Measurements from ENCODE around the gene EGFL7.

EGFL7 gene

DNA sequence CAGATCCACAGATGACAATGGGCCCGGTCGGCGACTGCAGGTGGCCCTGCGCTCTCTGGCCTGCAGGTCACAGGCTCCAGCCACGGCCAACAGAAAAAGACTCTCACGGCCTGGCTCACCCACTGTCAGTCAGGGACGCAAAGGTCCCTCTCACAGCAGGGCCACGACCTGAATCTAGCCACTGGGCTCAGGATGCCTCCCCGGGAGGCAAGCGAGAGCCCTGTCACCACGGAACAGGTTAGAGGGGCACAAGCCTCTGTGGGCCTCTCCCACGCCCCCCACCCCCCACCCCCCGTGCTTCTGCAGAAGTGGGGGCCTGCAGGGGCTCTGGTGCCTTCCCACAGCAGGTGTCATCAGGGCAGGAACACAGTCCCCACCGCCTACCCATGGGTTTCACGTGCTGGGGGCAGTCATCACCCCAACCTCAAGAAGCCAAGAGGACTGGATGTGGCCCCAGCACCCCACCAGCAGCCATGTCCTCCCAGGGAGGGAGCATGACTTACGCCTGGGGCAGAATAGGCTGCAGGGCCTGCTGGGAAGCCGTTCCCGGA lies 17.3 kb upstream of the EGFL7 start:
- no peak for DNase-seq

DNA sequence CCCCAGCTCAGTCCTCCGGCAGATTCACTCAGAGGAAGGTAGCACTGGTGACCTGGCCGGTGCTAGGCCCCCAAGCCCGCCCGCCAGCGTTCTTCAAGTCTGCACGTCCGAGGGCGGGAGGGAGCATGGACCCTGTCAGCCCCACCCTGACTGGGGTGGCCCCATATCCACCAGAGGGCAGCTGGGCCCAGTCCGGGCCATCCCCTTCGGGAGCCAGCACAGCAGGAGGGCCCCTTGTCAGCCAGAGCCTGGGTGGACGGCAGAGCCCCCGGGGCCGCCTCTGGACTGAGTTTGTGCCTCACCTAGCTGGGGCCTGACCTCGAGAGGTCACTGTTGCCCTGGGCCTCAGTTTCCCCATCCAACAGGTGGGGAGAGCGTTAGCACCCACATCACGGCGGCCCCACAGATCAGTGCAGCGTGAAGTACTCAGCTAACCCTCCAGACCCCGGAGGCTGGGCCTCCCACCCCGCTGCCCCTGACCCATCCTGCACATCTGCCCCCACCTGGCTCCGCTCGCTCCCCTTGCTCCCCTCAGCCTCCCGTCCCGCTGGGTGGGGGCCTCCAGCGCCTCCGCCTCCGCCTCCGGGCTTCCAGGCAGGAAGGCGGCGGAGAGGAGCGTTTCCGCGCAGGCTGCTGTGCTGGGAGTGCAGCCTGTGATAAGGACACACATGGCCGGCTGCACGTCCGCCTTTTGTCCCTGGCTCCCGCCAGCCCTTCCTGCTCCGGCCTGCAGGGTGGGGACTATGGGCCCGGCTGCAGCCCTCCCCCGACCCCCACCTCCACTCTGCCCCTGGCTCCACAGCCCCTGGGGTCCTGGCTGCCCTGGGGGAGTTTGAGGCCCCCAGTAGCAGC lies 16.6 kb upstream of the EGFL7 start:
- no peak for DNase-seq

DNA sequence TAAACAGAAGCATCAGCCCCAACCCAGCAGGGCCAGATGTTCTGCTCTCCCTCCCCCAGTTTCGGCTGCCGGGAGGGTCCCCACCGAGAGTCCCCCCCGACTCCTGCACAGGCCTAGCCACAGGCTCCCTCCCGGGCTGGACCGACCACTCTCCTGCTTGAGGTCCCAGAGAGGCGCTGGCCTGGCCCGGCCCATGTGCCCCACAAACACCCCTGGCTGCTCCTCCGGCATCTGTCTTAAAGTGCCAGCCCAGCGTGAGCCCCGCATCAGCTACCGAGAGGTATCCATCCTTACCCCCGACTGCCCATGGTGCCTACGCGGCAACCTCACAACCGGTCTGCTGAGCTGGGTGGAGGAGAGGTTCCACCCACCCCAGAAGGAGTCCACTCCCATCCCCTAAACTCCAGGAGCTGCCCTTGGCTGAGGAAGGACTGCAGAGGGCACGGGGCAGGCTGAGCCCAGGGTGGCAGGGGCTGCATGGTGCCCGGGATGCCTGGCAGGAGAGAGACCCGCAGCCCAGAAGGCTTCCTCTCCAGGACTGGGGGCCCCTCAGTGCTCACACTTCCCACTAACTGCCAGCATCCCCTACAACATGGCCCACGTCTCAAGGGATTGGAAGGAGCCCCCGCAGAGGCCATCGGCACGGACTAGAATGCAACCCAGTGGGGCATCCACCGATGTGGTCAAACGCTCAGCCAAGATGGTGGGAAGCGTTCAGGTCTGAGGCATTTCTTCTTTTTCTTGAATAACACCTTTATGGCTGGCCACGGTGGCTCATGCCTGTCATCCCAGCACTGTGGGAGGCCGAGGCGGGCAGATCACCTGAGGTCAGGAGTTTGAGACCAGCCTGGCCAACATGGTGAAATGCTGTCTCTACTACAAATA lies 15.6 kb upstream of the EGFL7 start:
- DNase-seq = no peak

DNA sequence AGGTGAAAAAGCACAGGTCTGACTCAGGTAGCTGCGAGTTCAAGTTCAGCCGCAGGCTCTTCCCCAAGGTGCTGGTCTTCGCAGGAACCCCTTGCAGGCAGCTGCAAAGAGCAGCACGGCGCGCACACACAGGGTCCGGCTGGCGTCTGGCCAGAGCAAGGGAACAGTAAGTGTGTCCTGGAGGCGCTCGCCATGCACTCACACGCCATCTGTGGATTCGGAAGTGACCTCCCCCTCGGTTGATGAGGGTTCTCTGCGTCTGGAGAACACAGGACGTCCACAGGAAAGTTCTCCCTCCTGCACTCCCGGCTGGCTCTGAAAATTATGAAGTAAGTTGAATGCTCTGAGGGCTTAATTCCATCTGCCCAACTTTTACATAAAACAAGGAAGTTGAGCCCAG lies 14.0 kb upstream of the EGFL7 start:
- no peak for DNase-seq

DNA sequence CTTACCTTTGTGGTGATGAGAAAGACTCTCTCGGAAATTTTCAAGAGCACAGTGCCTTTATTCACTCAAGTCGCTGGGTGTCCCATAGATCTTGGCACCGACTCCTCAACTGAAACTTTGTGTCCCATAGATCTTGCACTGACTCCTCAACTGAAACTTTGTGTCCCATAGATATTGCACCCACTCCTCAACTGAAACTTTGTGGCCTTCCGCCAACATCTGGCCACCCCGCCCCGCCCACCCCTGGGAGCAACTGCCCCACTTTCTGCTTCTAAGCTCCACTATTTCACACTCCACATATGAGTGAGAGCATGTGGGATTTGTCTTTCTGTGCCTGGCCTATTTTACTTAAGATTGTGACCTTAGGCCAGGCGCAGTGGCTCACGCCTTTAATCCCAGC lies 12.7 kb upstream of the EGFL7 start:
- no peak for DNase-seq

DNA sequence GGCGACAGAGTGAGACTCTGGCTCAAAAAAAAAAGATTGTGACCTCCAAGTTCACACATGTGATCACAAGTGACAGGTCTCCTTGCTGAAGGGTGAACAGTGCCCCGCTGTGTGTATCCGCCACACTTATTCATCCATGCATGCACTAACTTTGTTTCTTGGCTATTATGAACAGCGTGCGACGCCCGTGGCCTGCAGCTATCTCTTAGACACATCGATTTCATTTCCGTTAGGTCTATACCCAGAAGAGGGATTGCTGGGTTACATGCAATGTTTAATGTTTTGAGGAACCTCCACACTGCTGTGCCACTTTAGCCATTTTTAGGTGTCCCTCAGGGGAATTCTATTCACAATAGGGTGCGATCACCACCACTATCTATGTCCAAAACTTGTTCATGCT lies 12.1 kb upstream of the EGFL7 start:
- DNase-seq = no peak

DNA sequence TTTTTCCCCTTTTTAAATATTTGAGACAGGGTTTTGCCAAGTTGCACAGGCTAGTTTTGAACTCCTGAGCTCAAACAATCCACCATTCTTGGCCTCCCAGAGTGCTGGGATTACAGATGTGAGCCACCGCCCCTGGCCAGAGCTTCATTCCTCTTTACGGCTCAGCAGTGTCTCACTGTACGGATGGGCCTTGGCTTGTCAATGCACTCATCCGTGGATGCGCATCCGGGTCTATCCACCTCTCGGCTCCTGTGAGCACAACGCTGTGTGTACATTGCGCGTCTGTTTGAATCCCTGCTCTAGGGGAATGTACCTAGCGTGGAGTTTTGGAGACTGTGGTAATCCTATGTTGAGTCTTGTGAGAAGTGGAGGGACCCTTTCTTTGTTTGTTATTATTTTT lies 10.9 kb upstream of the EGFL7 start:
- DNase-seq = no peak

DNA sequence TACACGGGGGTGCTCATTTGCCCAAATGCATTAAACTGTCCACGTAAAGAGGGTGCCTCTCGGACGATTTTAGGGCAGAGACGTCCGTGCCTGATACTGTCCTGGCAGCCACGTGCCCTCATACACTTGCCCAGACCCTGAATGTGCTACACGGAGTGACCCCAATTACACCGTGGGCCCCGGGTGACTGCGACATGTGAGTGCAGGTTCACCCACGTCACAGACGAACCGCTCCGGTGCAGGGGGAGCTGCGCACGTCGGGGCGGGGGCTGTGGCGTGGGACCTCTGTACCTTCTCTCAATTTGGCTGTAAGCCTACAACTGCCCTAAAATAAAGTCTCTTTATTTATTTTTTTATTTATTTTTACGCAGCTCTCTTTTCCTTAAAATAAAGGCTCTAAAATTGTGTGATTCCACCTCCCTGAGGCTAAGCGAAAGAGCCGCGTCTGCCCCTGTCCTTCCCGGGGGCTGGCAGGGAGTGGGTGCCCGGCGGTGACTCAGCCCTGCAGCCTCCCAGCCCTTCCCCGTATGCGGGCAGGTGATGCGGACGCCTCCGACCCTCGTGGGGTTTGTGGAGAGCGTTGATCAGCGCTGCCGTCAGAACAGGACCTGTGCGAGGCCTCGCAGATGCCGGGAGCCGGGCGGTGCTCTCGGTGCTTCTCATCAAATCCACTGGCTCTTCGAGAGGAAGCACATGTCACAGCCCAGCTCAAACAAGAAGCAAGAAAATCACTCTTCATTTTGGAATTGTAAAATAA lies 9.2 kb upstream of the EGFL7 start:
- DNase-seq = no peak

DNA sequence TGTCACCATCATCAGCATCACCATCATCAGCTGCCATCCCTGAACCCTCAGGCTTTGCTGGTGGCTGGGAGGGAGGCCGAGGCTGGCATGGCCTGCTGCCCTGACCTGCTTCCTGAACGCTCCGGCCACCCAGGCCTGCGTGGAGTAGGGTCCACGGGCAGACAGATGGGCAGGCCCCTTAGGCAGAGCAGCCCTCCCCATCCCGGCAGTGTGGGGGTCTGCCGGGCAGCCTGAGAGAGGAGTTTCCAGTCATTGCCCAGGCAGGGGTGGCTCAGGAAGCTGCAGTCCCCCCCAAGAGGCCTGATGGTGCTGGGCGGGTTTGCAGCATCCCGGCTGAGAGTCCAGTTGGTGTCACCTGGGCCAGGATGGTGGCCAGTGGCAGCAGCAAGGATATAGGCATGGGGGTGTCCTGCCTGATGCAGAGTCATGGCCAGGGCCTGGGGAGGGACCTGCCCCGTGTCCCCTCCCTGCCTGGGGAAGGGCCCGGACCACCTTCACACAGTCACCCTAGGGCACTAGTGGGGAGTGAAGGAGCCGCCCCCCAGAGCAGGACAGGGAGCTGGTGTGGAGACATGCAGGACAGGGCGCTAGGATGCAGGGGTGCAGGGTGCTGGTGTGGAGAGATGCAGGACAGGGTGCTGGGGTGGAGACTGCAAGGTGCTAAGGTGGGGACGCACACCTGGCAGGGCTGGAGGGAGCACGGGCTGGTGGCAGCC lies 7.7 kb upstream of the EGFL7 start:
- DNase-seq = no peak

DNA sequence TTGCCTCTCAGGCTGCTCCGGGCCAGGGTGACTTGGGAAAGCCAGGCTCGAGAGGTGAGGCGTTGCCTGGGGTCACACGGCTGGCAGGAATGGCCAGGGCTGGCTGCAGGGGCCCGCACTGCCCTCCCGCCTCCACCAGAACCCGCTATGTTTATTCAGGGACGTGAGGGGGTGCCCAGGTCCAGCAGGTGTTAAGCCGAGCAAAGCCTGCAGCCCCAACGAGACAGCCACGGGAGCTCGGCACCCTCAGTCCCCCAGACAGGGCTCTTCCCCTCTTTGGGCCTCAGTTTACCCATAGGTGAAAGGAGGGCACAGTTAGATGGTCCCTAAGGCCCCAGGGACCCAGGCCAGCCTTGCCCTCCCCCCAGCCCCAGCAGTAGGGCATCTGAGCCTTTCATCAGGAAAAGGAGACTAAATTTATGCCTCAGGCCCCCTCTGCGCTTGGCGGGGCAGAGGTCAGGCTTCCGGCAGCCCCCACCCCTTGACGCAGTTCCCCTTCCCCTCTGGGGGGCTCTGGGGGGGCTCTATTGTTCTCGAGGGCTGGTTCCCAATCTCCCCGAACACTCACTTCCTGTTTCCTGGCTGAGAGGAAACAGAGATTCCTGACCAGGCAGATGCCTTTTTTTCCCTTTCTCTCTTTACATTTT lies 7.1 kb upstream of the EGFL7 start:
- no peak for DNase-seq

DNA sequence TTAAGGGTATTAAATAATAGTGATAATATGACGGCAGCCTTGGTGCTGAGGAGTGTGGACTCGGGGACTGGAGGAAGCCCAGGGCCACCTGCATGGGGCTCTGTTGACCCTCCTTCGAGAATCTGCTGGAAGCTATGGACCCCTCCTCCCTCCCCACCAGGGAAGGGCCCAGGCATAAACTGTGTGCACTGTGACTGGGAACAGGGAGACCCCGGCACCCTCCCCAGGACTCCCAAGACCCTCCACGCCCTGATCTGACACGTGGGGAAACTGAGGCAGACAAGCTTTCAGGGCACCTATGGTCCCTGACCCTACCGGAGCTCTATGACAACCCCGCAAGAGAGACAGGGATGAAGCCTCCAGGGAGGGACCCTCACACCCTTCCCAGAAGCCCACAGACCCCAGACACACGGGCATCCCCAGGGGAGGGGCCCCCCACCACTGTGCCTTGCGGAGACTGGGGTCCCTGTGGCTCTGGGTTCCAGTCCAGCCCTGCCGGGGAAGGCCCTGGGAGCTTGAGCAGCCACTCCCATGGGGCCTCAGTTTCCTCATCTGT lies 6.5 kb upstream of the EGFL7 start:
- no peak for DNase-seq

DNA sequence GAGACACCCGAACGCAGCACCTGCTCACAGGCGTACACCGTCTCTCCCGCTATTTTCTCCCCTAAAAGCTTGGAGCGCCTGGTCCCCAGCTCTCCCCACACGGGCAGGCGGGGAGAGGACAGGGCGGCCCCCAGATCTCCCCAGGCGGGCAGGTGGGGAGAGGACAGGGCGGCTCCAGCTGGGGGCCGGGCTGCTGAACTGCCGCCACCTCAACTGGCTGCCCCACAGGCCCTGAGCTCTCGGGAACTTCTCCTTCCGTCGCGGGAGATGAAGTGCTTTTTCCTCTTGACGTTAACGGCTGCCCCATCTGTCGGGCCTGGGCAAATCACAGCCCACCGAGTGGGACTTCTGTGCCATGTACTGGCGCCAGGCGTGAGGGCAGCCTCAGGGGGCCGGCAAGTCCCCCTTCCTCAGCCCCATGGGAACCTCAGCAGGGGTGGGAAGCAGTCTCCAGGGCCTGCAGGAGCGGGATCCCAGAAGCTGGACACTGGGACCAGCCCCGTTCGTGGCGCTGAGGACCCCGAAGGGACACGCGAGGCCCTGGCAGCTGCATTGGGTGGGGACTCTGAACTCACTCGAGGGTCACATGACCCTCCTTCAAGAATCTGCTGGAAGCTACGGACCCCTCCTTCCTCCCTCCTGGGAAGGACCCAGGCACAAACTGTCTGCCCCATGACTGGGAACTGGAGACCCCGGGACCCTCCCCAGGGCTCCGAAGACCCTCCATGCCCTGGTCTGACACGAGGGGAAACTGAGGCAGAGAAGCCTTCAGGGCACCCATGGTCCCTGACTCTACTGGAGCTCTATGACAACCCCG lies 5.7 kb upstream of the EGFL7 start:
- no peak for DNase-seq

DNA sequence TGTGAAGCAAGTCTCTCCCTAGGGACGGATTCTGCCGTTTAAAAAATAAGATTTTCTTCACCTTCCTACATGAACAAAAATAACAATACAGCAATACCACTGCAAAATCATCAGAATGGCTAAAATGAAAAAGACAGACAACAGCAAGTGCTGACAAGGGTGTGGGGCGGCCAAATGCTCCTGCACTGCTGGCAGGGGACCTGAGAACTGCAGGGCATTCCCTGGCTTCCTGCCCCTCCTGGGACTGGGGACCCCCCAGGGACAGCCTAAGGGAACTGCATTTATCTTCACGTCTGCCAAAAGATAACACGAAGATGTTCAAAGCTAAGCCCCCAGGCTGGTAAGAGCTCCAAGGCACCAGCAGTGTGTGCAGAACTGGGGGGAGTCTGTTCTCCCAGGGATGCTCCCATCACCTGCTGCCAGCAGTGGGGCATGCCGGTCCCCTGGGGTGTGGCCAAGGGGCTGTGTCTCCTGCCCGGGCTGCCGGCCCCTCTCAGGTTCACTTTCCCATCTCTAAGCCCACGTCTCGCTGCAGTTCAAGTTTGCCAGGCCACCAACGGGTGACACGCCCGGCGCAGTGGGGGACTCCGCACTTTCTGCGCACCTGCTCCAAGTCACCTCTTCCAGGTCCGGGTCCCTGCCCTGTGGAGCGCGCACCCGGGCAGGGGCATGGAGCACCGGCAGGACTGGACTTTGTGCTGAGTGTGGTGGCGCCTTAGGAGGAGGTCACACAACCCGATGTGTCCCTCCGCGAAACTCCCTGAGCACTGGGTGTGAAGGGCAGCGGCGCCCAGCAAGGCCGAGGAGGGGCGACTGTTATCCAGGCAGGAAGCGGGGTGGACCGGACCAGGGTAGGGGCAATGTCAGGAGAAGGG lies 4.5 kb upstream of the EGFL7 start:
- DNase-seq = no peak

DNA sequence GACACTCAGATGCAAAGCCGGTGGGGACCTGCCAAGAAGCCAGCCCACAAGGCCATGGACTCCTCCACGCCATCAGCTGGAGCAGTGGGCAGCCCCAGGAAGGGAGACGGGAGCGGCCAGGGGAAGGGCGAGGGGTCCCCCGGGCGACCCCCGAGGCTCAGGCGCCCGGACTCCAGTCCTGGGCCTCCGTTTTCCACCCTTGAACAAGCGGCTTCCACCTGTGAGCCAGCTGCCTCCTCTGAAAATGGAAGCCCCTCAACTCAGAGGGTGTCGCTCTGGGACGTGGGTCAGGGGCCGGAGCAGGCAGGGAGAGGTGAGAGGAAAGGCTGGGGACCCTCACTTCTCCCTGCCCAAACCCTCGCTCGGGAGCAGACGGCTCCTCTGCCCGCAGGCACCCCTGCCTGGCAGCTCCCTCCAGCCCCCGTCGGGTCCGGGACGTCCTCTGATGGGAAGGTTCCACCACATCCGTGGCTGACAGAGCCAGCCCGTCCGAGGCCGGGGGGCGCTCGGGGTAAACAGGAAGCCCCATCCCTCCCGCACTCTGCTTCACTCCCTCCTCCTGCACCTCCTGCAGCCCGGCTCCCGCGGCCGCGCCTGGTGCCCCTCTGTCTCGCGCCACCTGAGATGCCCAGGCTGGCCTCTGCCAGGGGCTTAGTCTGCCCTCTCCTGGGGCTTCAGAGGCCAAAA lies 3.7 kb upstream of the EGFL7 start:
- no peak for DNase-seq

DNA sequence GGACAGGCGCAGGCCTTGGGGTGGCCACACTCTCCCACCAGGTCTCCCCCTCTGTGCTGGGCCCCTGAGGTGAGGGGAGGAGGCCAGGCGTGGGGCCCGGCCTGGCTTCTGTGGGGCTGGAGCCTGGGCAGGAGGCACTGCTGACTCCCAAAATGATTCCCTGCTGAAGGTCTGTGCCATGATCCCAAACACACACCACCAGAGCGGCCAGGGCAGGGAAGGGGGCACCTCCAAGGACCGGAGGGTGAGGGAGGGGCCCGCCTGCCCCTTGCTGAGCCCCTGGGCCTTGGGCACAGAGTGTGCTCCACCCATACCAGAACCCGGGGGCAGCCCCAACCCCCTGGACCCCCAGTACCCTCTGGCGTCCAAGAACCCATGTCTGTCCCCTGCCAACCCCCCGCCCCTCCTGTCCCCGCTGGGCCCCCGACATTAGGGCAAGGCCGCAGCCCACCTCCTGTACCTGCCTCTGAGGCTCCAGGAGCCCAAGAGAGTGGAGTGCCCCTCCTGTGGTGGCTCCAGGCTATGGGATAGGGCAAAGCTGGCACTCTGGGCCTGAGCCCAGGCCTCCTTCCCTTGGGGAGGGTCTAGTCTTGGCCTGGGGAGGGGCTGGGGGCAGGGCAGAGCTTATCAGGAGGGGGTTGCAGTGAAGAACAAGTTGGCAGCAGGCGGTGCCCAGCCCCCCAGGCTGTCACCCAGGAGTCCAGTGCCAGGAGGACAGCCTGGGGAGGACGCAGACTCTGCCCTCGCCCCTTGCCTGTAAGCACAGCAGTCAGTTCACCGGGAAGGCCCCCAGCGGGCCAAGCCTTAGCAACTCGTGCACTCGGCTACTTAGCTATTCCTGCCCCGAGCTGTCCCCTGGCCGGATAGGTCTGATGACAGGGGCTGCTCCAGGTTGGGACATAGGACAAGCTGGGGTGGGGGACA lies 2.6 kb upstream of the EGFL7 start:
- no peak for DNase-seq

DNA sequence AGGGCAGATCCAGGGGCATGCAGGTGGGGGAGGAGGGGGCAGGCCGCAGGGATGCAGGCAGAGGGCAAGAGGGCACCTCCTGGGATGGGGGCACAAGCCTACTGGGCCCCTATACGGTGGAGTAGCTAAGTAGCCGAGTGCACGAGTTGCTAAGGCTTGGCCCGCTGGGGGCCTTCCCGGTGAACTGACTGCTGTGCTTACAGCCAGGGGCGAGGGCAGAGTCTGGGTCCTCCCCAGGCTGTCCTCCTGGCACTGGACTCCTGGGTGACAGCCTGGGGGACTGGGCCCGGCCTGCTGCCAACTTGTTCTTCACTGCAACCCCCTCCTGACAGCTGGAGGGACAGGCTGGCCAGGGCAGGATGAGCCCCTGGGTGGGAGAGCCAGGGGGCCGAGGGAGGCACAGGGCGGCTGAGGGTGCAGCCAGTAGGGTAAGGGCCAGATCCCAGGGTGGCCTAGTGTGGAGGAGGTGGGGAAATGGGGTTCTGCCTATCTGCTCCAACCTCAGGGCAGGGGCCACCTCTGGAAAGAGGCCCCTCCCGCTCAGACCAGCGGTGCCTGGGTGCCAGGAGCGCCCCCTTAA lies 1.7 kb upstream of the EGFL7 start:
- DNase-seq = no peak

DNA sequence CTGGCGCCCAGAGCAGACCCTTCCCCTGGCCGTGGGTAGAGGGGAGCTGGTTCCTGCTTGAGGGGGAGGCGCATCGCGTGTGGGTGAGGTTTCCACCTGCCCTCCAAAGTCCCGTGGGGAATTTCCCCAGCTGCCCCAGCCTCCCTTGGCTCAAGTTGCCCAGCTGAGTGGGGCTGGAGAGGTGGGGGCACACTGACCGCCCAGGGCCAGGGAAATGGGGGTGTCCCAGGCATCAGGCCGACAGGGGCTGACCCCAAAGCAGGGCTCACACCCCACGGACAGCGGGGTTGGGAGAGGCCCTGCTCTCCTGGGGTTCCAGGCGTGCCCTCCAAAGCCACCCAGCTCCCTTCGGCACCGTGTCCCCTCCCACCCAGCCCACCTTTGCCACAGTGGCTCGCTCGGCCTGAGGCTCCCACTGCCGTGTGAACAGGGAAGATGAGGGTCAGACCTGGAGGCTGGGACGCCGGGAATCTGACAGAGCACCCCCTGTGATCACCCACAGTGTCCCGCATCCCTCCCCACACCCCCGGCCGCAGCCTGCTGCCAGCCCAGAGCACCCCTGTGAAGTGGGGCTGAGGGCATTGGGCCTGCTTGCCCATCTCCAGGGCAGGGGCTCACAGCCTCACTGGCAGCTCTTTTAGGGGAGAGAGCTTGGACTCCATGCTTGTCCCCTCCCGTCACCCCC lies 933 bp upstream of the EGFL7 start:
- DNase-seq = no peak

Measured in midbrain (tissue), 1 donor.